Neural crest cell (in vitro differentiated cells): ENCODE results near the gene KLHL6. TPM values are rescaled to one million over a fixed set of nuclear protein-coding genes. Genes with fewer than 3 reads are reported as not detected.
"Not testable (repeated sequence)": the region's sequence is repeated elsewhere in the genome, so short reads cannot be mapped to it uniquely, and the experiment has no call there.

Experiments used
- DNase-seq: peaks from one replicate; pipeline ENCODE4 v3.0.0; 2021; ENCODE audit warnings: low read depth, mixed read lengths, low spot score
- H3K27ac Mint-ChIP-seq: one replicate; pipeline ENCODE4 v1.8.0; 2021; ENCODE audit warnings: mild to moderate bottlenecking, mixed read lengths; ENCODE audit not compliant: unreplicated experiment
- H3K27me3 Mint-ChIP-seq: 2 replicates; pipeline ENCODE4 v1.8.0; 2021; ENCODE audit warnings: low read depth, mild to moderate bottlenecking, mixed read lengths
- H3K36me3 Mint-ChIP-seq: 2 replicates; pipeline ENCODE4 v1.8.0; 2021; ENCODE audit warnings: low read depth, mild to moderate bottlenecking, mixed read lengths
- H3K4me1 Mint-ChIP-seq: 2 replicates; pipeline ENCODE4 v1.8.0; 2021; ENCODE audit warnings: mixed read lengths
- H3K4me3 Mint-ChIP-seq: one replicate; pipeline ENCODE4 v1.8.0; 2021; ENCODE audit warnings: mild to moderate bottlenecking, mixed read lengths
- H3K9me3 Mint-ChIP-seq: 2 replicates; pipeline ENCODE4 v1.8.0; 2021; ENCODE audit warnings: mixed read lengths
- CTCF ChIP-seq: fragments of 200-600 bp; sonication (generic); conservative IDR thresholded peaks from 2 replicates; pipeline ENCODE4 v1.5.0; 2021; ENCODE audit warnings: antibody characterized with exemption, mild to moderate bottlenecking
- total RNA-seq: library from RNA; stranded (reverse); gene quantifications from 2 replicates; pipeline ENCODE4 v1.2.1, GENCODE V29; 2021

The KLHL6 gene
- total RNA-seq, 1 donor from 2014 or later, result 0.12 TPM

DNA sequence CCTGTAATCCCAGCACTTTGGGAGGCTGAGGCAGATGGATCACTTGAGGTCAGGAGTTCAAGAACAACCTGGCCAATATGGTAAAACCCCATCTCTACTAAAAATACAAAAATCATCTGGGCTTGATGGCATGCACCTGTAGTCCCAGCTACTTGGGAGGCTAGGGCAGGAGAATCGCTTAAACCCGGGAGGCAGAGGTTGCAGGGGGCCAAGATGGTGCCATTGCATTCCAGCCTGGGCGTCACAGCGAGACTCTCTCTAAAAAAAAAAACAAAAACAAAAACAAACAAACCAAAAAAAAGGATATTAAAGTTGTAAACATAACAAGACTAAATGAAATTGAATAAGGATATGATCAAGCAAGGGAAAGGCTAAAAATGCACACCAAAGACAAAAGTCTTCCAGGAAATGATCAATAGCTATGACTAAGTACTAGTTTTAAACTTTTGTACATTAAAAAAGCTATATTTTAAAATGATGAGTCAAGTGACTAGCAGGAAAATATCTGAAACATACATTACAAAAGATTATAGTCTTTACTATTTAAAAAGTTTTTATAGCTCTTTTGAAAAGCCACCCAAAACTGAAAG is 28.6 kb downstream of the KLHL6 start:
- no peak for TF ChIP-seq CTCF
- no peaks in the 10 kb centered on the region for H3K27me3 Mint-ChIP-seq
- H3K4me1 Mint-ChIP-seq, result peaks cover 6% of the 10 kb centered on the region
- peak overlapping the region; percentile 57 for H3K27ac Mint-ChIP-seq
- H3K4me3 Mint-ChIP-seq, result no peak overlapping the region
- DNase-seq, result no peak
- H3K9me3 Mint-ChIP-seq, result peaks cover 3% of the 10 kb centered on the region
- H3K36me3 Mint-ChIP-seq, result no peaks in the 10 kb centered on the region

GRCh38 chr3:183524476-183524875 is 31.0 kb downstream of the KLHL6 start:
- H3K27ac Mint-ChIP-seq, result no peak overlapping the region
- TF ChIP-seq CTCF, result no peak
- H3K36me3 Mint-ChIP-seq, result no peaks in the 10 kb centered on the region
- H3K4me3 Mint-ChIP-seq, result no peak overlapping the region
- peaks cover 3% of the 10 kb centered on the region for H3K9me3 Mint-ChIP-seq
- DNase-seq, result no peak
- H3K4me1 Mint-ChIP-seq, result peaks cover 8% of the 10 kb centered on the region
- H3K27me3 Mint-ChIP-seq, result no peaks in the 10 kb centered on the region

GRCh38 chr3:183520741-183521556 is 34.6 kb downstream of the KLHL6 start:
- not testable (repeated sequence) for H3K36me3 Mint-ChIP-seq, H3K9me3 Mint-ChIP-seq, H3K4me3 Mint-ChIP-seq, H3K27me3 Mint-ChIP-seq, DNase-seq
- H3K27ac Mint-ChIP-seq, result peak overlapping the region; percentile 53
- peaks cover 29% of the 10 kb centered on the region for H3K4me1 Mint-ChIP-seq

GRCh38 chr3:183520295-183520694 is 35.2 kb downstream of the KLHL6 start:
- DNase-seq, H3K36me3 Mint-ChIP-seq, H3K9me3 Mint-ChIP-seq, H3K4me3 Mint-ChIP-seq, H3K27me3 Mint-ChIP-seq: not testable (repeated sequence)
- Mint-ChIP-seq H3K4me1 (peaks cover 29% of the 10 kb centered on the region), H3K27ac (peak overlapping the region; percentile 4)

- no peak for TF ChIP-seq CTCF
- no peak overlapping the region for H3K4me3 Mint-ChIP-seq
- H3K4me1 Mint-ChIP-seq, result peaks cover 29% of the 10 kb centered on the region
- no peaks in the 10 kb centered on the region for H3K36me3 Mint-ChIP-seq
- no peaks in the 10 kb centered on the region for H3K27me3 Mint-ChIP-seq
- H3K27ac Mint-ChIP-seq, result no peak overlapping the region
- H3K9me3 Mint-ChIP-seq, result no peaks in the 10 kb centered on the region
- DNase-seq, result no peak
Measured at GRCh38 chr3:183519891-183520290, 35.6 kb downstream of the KLHL6 start.

GRCh38 chr3:183518491-183519251 is 36.8 kb downstream of the KLHL6 start:
- peak overlapping the region; percentile 85 for H3K27ac Mint-ChIP-seq
- no peak for TF ChIP-seq CTCF
- no peaks in the 10 kb centered on the region for H3K9me3 Mint-ChIP-seq
- peaks cover 29% of the 10 kb centered on the region for H3K4me1 Mint-ChIP-seq
- peak; percentile 34 for DNase-seq
- no peaks in the 10 kb centered on the region for H3K27me3 Mint-ChIP-seq
- no peaks in the 10 kb centered on the region for H3K36me3 Mint-ChIP-seq
- peak overlapping the region; percentile 2 for H3K4me3 Mint-ChIP-seq
